Measurements from ENCODE around the gene CYFIP2. TPM values are rescaled to one million over a fixed set of nuclear protein-coding genes. Genes with fewer than 3 reads are reported as not detected.

The CYFIP2 gene
- total RNA-seq, 4 donors from 2014 or later = 4.2 to 10.3 (median 8.1) TPM

DNA sequence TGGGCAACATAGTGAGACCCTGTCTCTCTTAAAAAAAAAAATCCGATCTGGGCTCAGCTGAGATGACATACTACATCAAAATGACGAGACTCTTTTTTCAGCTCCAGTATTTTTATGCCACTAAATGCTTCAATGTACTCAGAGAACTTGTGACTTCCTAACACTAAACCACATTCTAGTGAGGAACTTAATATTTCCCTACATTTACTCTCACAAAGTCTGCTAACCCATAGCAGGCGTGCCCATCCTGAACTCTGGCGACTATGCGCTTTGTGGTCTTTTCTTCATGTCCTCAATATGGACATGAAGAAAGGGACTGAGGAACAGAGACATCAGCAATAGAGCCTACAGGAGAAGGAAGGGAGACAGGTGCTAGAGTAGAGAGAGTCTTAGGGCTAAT lies 44.0 kb upstream of the CYFIP2 start:
- no peaks in the 10 kb centered on the region for H3K36me3 ChIP-seq
- TF ChIP-seq POLR2A (IDR thresholded peaks at IDR 0.05) = no peak
- TF ChIP-seq, protein P1, sequence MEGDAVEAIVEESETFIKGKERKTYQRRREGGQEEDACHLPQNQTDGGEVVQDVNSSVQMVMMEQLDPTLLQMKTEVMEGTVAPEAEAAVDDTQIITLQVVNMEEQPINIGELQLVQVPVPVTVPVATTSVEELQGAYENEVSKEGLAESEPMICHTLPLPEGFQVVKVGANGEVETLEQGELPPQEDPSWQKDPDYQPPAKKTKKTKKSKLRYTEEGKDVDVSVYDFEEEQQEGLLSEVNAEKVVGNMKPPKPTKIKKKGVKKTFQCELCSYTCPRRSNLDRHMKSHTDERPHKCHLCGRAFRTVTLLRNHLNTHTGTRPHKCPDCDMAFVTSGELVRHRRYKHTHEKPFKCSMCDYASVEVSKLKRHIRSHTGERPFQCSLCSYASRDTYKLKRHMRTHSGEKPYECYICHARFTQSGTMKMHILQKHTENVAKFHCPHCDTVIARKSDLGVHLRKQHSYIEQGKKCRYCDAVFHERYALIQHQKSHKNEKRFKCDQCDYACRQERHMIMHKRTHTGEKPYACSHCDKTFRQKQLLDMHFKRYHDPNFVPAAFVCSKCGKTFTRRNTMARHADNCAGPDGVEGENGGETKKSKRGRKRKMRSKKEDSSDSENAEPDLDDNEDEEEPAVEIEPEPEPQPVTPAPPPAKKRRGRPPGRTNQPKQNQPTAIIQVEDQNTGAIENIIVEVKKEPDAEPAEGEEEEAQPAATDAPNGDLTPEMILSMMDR (IDR thresholded peaks at IDR 0.05) = no peak
- 56 to 89% methylated on average over 2 to 5 of the region's 5 CpGs for WGBS, 2 donors
- intact Hi-C loops (cut with DNase I) = no loop called here
- H3K27ac ChIP-seq = no peak overlapping the region
- H3K9me3 ChIP-seq = no peaks in the 10 kb centered on the region
- no peaks in the 10 kb centered on the region for H3K4me1 ChIP-seq
- no peaks in the 10 kb centered on the region for H3K27me3 ChIP-seq
- no peak for DNase-seq
- no peak overlapping the region for H3K4me3 ChIP-seq

DNA sequence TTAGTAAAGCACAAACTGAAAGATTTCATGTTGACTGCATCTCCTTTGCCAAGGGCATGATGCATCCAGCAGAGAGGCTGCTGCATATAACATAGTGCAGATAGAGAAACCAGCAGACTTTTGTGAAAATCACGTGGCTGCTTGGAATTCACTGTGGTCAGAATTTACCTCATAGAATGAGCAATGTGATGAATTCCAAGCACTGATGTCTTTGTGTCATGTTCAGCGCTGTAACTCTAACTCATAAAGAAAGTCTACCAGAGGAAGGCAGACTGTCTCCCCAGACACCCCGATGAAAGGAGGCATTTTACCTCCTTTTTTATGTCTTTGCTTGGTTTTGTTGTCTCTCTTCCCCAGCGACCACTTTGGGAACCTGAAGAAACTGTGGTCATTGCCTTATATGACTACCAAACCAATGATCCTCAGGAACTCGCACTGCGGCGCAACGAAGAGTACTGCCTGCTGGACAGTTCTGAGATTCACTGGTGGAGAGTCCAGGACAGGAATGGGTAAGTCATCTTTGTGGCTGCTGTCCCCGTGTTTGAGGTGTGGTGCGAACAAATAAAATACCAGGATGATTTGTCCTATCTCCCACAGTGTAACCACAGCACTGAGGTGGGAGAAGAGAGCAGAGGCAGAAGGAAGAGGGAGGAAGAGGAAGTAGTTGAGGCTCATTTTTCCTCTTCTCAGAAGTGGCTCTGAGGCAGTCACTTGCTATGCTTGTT lies 43.3 kb upstream of the CYFIP2 start:
- Histone ChIP-seq H3K36me3 (no peaks in the 10 kb centered on the region), H3K27me3 (no peaks in the 10 kb centered on the region), H3K27ac (no peak overlapping the region), H3K9me3 (no peaks in the 10 kb centered on the region), H3K4me3 (no peak overlapping the region), H3K4me1 (no peaks in the 10 kb centered on the region)
- no peak for DNase-seq
- intact Hi-C loops (cut with DNase I) = no loop called here
- WGBS, 2 donors = 72 to 80% methylated on average over 10 of the region's 10 CpGs
- TF ChIP-seq POLR2A (IDR thresholded peaks at IDR 0.05) = no peak
- TF ChIP-seq, protein P1 (IDR thresholded peaks at IDR 0.05) = no peak

DNA sequence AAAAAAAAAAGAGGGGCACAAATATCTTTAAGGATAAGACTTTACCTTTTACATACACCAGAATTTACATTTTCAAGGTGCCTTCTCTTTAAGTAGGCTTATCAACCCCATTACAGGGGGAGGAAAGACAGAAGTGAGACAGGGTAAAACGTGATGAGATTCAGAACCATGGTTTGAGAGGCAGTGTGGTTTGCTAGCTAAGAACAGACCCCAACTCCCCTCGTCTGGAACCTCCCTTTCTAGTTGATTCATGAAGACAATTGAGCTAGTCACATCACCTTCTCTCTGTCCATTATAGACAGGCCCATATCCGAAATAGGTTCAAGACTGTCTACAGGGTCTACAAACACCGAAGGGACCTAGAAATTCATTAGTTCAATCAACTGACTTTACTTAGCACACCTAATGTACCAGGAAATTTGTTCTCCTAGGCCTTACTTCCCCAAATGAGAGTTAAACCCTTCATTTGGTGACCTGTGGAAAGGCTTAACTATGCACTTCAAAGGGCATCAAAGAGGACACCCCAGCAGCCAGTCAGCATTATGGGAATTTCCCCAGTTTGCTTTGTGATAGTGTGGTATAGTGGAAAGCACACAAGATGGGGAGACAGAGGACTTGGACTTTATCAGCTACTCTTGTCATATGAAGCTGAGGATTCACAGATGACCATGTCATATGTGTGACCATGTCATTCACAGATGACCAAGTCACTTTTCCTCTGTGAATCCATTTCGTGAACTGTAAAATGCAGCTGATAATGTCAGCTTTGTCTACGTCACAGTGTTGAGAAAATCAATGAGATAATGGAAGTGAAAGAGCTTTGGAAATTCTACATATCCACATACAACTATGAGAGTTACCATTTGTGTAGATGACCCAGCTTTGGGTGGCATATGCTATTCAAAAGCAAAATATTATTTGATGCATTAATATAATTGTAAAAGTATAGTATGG lies 40.2 kb upstream of the CYFIP2 start:
- no peaks in the 10 kb centered on the region for H3K9me3 ChIP-seq
- no peaks in the 10 kb centered on the region for H3K27me3 ChIP-seq
- H3K27ac ChIP-seq = no peak overlapping the region
- H3K4me3 ChIP-seq = no peak overlapping the region
- no peak for TF ChIP-seq POLR2A (IDR thresholded peaks at IDR 0.05)
- TF ChIP-seq, protein P1 (IDR thresholded peaks at IDR 0.05) = no peak
- intact Hi-C loops (cut with DNase I) = no loop called here
- H3K36me3 ChIP-seq = no peaks in the 10 kb centered on the region
- 57 to 63% methylated on average over 6 of the region's 6 CpGs for WGBS, 2 donors
- no peaks in the 10 kb centered on the region for H3K4me1 ChIP-seq
- DNase-seq = no peak

DNA sequence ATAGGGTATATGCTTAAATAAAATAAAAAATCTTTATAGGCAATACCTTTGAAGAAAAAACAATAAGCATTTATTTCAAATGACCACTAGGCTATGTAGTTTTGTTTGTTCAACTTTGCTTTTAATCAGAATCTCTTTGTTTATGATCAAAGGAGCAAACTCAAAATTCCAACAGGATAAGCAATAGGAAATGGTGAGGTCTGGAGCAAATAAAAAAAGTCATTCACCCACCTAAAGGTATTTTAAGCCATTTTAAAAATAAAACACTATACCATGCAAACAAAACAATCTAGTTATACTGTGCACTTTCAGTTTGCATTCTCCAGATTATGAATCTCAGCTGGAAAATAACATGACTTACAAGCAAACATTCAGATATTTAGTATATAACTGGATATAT lies 35.3 kb upstream of the CYFIP2 start:
- Histone ChIP-seq H3K9me3 (no peaks in the 10 kb centered on the region), H3K27ac (no peak overlapping the region), H3K27me3 (no peaks in the 10 kb centered on the region), H3K4me3 (no peak overlapping the region), H3K4me1 (peaks cover 0 to 4% (median 0%) of the 10 kb centered on the region in 3 donors), H3K36me3 (no peaks in the 10 kb centered on the region)
- TF ChIP-seq, protein P1 (IDR thresholded peaks at IDR 0.05) = no peak
- no peak for TF ChIP-seq POLR2A (IDR thresholded peaks at IDR 0.05)
- no peak for DNase-seq
- intact Hi-C loops (cut with DNase I) = no loop called here

DNA sequence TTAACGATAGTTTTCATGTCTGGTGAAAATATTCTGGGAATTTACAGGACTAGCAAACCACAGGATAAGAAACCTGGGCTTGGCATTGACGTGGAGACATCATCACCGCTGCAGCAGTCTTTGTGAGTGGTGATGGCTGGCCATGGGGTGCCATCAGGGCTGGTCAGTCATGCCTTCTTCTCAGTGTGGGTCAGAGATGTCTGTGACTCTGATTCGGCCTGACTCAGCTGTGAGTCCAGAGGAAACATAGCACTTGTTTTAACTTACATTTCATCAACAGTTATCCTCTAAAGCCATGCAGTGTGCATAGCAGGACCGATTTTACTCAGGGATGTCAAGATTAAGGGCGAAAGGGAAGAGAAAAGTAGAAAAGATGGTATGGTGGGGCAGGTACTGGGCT lies 33.2 kb upstream of the CYFIP2 start:
- intact Hi-C loops (cut with DNase I) = no loop called here
- no peaks in the 10 kb centered on the region for H3K36me3 ChIP-seq
- peaks cover 0 to 4% (median 0%) of the 10 kb centered on the region in 3 donors for H3K4me1 ChIP-seq
- TF ChIP-seq, protein P1 (IDR thresholded peaks at IDR 0.05) = no peak
- TF ChIP-seq POLR2A (IDR thresholded peaks at IDR 0.05) = no peak
- H3K9me3 ChIP-seq = no peaks in the 10 kb centered on the region
- H3K27ac ChIP-seq = no peak overlapping the region
- no peak overlapping the region for H3K4me3 ChIP-seq
- 74% methylated on average over 6 of the region's 6 CpGs for WGBS, 2 donors
- H3K27me3 ChIP-seq = no peaks in the 10 kb centered on the region
- DNase-seq = no peak

Measured in esophagus squamous epithelium (tissue), 5 donors.